HG02970 (cell line): Measurements from ENCODE around the gene CLEC16A.
"Not testable (repeated sequence)": the region's sequence is repeated elsewhere in the genome, so short reads cannot be mapped to it uniquely, and the experiment has no call there.

Experiments used
- ATAC-seq: cut with Tn5 transposase; IDR thresholded peaks from one replicate; pipeline ENCODE4 v1.9.1; 2021; ENCODE audit warnings: mild to moderate bottlenecking, moderate library complexity, moderate number of reproducible peaks; ENCODE audit not compliant: unreplicated experiment, low FRiP score

The CLEC16A gene

GRCh38 chr16:10923146-10923649 lies 21.2 kb upstream of the CLEC16A start:
- no peak for ATAC-seq

- no peak for ATAC-seq
Measured at GRCh38 chr16:10923650-10924214, 20.6 kb upstream of the CLEC16A start.

- ATAC-seq = not testable (repeated sequence)
Measured at GRCh38 chr16:10925285-10925684, 19.1 kb upstream of the CLEC16A start.

GRCh38 chr16:10926094-10926493 lies 18.3 kb upstream of the CLEC16A start:
- ATAC-seq = no peak

DNA sequence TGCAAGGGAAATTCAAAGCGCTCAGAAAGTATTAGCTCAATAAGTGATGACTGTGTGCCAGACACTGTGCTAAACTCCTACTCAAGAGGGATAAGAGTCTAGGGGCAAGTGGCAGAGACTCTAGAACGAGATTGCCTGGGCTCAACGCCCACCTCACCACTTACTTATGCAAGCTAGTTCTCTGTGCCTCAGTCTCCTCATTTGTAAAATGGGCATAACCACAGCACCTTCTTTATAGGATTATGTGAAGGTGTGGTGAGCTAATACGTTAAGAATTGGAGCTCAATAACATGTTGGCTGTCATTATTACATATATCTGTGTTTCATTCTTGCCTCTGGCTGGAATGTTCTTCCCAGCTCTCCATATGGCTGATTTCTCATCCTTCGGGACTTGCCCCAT lies 17.5 kb upstream of the CLEC16A start:
- ATAC-seq = no peak

DNA sequence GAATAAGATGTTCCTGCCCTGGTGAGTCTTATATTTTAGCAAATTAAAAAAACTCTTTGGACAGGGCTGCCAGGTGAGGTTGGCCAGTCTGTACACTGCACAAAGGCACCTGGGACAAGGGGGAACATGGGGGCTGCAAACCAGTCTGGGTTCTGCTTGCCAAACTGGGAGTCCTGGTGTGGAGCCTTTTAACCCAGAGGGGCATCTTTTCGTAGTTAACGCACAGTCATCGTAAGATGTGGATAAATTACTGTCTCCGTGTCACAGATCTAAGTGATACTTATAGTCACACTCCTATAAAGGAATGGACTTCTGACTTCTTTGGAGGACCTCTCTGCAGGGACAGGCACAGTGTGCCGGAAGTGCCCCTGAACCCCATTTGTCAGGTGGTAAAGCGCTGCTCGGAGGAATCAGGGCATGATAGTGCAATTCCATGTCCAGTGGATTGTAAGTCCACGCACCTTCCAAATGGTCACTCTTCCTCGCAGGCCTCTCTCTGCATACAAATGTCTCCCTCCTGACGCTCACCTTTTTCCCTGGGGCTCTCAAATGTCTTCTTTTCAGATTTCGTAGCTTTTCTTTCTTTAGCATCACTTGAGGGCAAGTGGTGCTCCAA lies 16.8 kb upstream of the CLEC16A start:
- ATAC-seq = no peak

- ATAC-seq = not testable (repeated sequence)
Measured at GRCh38 chr16:10929097-10929496, 15.3 kb upstream of the CLEC16A start.

DNA sequence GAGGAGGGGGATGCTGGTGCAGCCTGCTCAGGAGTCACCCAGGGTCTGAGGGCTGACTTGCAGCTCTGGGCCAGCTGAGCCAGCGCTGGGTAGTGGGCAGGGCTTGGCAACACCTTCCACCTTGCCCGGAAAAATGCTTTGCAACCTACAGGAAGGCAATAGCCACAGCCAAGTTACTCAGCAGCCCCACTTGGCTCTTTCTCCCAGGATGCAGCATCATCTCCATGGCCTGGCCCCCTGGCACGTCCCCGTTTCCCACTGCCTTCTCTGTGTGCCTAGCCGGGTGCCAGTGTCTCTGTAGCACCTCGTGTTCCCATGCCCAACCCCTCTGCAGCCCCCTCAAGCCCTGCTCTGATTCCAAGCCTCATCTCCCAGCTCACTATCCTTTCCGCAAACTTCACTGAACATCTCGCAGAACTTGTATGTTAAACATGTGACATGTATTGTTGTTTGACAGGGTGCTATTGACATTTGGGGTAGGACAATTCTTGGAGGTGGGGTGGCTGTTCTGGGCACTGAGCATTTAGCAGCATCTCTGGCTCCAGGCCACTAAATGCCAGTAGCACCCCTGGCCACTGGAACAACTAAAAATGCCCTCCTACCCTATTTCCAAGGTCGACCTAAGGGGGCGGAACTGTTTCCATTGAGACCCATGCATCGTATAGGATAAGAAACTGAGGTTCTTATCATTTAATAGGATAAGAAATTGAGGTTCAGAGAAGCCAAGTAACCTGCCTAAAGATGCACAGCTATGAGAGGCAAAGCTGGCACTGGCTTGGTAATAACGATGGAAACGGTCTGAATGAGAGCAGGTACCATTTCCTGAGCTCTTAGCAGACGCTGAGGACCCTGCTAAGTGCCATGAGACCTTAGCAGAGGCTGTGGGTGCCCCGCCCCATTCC lies 14.3 kb upstream of the CLEC16A start:
- no peak for ATAC-seq

DNA sequence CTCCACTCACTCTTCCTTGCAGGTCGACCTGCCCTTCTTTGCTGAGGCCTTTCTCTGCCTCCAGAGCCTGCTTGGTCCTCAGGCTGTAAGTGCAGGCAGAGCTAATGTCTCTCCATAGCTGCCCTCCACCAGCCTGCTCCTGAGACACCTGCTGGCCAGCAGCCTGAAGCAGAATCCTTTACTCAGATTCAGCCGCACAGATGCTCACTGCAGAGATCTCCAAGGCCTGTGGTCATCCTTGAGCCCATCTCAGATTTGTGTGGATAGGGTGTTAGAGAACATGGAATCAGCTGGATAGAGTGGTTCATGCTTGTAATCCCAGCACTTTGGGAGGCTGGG lies 13.6 kb upstream of the CLEC16A start:
- no peak for ATAC-seq

DNA sequence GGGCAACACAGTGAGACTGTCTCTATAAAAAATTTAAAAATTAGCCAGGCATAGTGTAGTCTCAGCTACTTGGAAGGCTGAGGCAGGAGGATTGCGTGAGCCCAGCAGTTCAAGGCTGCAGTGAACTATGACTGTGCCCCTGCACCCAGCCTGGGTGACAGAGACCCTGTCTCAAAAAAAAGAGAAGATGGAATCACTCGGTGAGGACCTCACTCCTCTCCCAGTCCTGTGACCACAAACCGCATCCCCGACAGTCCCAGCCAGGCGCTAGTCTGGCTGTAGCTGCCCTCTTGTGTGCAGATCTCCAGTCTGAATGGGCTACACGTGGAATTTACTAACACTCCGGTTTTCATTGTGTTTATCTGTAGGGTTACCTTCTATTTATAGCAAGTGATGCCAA lies 13.2 kb upstream of the CLEC16A start:
- no peak for ATAC-seq

GRCh38 chr16:10931977-10932632 lies 12.3 kb upstream of the CLEC16A start:
- no peak for ATAC-seq

- no peak for ATAC-seq
Measured at GRCh38 chr16:10932959-10933710, 11.2 kb upstream of the CLEC16A start.

GRCh38 chr16:10933865-10934264 lies 10.5 kb upstream of the CLEC16A start:
- no peak for ATAC-seq

DNA sequence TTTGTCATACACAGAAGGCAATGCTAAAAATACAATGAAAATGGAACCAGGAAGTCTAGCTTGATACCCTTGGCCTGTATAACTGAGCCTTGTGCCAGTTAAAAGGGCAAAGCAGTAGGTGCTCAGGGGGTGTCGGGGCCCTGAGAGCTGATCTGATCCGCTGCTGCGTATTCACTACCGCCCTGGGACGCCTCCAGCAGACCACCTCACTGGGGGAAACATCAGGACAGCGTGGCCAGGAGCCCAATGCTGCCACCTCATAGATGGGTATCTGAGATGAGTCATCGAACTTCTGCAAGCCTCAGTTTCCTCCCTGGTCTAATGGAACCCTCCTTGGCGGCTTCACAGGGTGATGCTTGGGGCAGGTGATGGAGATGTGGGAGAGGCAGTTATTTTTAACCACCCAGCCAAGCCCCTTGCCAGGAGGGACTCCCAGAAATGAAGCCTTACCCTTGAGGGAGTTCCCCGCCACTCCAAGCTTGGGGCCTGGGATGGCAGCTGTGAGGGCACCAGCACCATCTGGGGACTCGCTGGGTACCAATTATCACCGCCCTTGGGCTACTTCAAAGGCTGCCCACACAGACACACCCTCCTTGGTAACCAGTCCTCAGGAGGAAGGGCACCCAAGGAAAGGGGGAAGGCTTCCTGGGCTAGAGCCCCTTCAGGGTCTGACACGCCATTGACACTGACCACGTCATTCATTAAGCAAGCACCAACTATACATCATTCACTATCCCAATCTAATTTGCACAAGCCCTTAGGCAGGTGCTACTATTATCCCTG lies 9.8 kb upstream of the CLEC16A start:
- ATAC-seq = no peak

GRCh38 chr16:10935226-10935915 lies 9.0 kb upstream of the CLEC16A start:
- no peak for ATAC-seq

- ATAC-seq = no peak
Measured at GRCh38 chr16:10936272-10936984, 7.9 kb upstream of the CLEC16A start.

GRCh38 chr16:10937068-10937859 lies 7.1 kb upstream of the CLEC16A start:
- no peak for ATAC-seq

GRCh38 chr16:10938321-10938720 lies 6.0 kb upstream of the CLEC16A start:
- ATAC-seq = no peak
